Measurements from ENCODE around the gene ABCB6. TPM values are rescaled to one million over a fixed set of nuclear protein-coding genes. Genes with fewer than 3 reads are reported as not detected.

ABCB6 gene
- total and polyA plus RNA-seq, 10 donors, result 8.4 to 28.7 (median 14.0) TPM

GRCh38 chr2:219228041-219228910 lies 9.5 kb upstream of the ABCB6 start:
- Histone ChIP-seq H3K9me3 (no peaks in the 10 kb centered on the region), H3K4me3 (peak overlapping the region; percentile 56 to 79 (median 73)), H3K27ac (peak overlapping the region; percentile 88 to 99 (median 97)), H3K4me1 (peaks cover 18 to 81% (median 50%) of the 10 kb centered on the region in 6 donors), H3K27me3 (replicated peaks in 1 of 7) (no peaks in the 10 kb centered on the region), H3K36me3 (peaks cover 0 to 69% (median 48%) of the 10 kb centered on the region in 6 donors)
- DNase-seq, result no peak
- TF ChIP-seq CTCF (IDR thresholded peaks at IDR 0.05 in 8 of 11, conservative IDR thresholded peaks at IDR 0.05 in 3 of 11) (no peak), POLR2A (IDR thresholded peaks at IDR 0.05) (no peak), POLR2AphosphoS5 (IDR thresholded peaks at IDR 0.05) (no peak)
- WGBS, 5 donors, result 34 to 42% (median 36%) methylated on average over 7 of the region's 7 CpGs
- intact Hi-C loops (cut with DNase I; ENCODE audit: low total_unique reads), result loop anchor here (5.0 kb wide), 1 partner anchor 49 kb away; the partner anchor contains the start of gene DNAJB2

GRCh38 chr2:219225350-219225749 lies 6.6 kb upstream of the ABCB6 start:
- intact Hi-C loops (cut with DNase I; ENCODE audit: low total_unique reads), result loop anchor here (5.0 kb wide), 1 partner anchor 52 kb away; the partner anchor contains the start of gene DNAJB2
- TF ChIP-seq POLR2AphosphoS5 (IDR thresholded peaks at IDR 0.05) (peak in 1 of 3 donors; percentile 61), CTCF (IDR thresholded peaks at IDR 0.05 in 8 of 11, conservative IDR thresholded peaks at IDR 0.05 in 3 of 11) (no peak), POLR2A (IDR thresholded peaks at IDR 0.05) (no peak)
- H3K4me1 ChIP-seq, result peaks cover 12 to 66% (median 36%) of the 10 kb centered on the region in 6 donors
- WGBS, 5 donors, result 42 to 74% (median 52%) methylated on average over 3 of the region's 3 CpGs
- peak overlapping the region in 5 of 8 donors; percentile 26 to 72 (median 67) for H3K27ac ChIP-seq
- H3K9me3 ChIP-seq, result no peaks in the 10 kb centered on the region
- peak overlapping the region in 1 of 8 donors; percentile 2 for H3K4me3 ChIP-seq
- DNase-seq, result no peak
- peaks cover 0 to 75% (median 62%) of the 10 kb centered on the region in 6 donors for H3K36me3 ChIP-seq
- H3K27me3 ChIP-seq (replicated peaks in 1 of 7), result no peaks in the 10 kb centered on the region

- H3K4me1 ChIP-seq, result peaks cover 20 to 76% (median 45%) of the 10 kb centered on the region in 6 donors
- TF ChIP-seq POLR2A (IDR thresholded peaks at IDR 0.05) (no peak), CTCF (IDR thresholded peaks at IDR 0.05 in 8 of 11, conservative IDR thresholded peaks at IDR 0.05 in 3 of 11) (no peak), POLR2AphosphoS5 (IDR thresholded peaks at IDR 0.05) (no peak)
- peaks cover 0 to 86% (median 68%) of the 10 kb centered on the region in 6 donors for H3K36me3 ChIP-seq
- intact Hi-C loops (cut with DNase I; ENCODE audit: low total_unique reads), result no loop called here
- DNase-seq, result no peak
- 91 to 95% (median 92%) methylated on average over 27 to 31 of the region's 31 CpGs for WGBS, 5 donors
- no peaks in the 10 kb centered on the region for H3K27me3 ChIP-seq (replicated peaks in 1 of 7)
- H3K27ac ChIP-seq, result no peak overlapping the region
- H3K4me3 ChIP-seq, result no peak overlapping the region
- no peaks in the 10 kb centered on the region for H3K9me3 ChIP-seq
These were observed 5.3 kb upstream of the ABCB6 start for GRCh38 chr2:219223831-219224610.
